SW480 (cell line): Measurements from ENCODE around the gene PSMC5.
"Not testable (repeated sequence)": the region's sequence is repeated elsewhere in the genome, so short reads cannot be mapped to it uniquely, and the experiment has no call there.

ENCODE experiments used
- DNase-seq: peaks from one replicate; pipeline ENCODE4 v3.0.0-alpha.2; 2016; ENCODE audit warnings: low spot score

PSMC5 gene

DNA sequence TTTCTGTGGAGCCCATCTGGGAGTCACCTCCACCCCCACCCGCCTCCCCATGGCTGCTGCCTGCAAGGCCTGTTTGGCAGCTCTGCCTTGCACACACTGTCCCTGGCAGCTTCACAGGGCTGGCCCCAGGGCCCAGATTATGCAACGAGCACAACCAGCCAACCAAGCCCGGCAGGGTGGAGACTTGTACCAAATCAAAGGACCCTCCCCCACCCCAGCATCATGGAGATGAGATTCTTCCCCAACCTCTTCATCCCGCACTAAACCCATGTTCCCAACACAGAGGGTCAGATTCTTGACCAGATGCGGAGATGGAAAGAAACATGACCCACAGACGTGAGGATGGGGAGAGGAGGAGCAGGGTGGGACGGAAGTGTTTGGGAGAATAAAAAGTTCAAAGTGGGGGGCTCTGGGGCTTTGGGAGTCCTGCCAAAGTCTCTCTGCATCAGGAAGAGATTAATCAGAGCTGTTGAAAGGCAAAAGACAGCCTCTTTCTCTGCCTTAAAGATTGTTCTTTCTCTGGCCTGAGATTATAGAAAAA is 11.5 kb downstream of the PSMC5 start:
- DNase-seq, result no peak

DNA sequence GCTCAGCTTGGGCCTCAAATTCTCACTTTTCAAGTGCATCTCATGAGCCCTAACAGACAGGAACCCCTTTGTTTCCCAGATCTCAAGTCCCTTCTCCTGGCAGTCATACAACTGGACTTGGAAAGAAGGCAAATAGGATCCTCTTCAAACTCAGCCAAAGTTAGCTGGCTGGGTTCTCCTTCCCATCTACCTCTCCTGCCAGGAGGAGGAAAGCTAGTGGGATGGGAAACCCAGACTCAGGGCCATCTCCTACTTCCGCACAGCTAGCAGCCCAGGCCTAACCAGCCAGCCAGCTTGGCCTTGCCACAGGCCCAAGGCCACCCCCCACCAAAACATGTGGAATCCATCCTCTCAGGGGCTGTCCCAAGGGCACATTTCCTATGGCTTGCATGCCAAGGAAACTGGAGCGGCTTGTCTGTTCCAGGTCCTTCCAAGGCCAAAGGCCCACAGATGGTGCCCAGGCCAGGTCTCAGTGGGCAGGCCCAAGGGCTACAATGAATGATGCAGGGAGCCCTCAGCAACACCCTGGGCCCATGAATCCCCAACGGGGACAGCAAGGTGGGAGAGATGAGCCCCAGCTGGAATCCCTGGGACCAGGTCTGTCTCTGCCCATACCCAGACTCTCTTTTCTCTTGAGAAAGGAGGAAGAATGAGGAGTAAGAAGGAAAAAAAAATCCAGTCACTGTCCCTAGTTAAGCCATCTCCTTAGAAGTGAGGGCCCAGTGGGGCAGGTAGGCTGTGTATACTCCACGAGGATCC is 13.5 kb downstream of the PSMC5 start:
- DNase-seq, result no peak

DNA sequence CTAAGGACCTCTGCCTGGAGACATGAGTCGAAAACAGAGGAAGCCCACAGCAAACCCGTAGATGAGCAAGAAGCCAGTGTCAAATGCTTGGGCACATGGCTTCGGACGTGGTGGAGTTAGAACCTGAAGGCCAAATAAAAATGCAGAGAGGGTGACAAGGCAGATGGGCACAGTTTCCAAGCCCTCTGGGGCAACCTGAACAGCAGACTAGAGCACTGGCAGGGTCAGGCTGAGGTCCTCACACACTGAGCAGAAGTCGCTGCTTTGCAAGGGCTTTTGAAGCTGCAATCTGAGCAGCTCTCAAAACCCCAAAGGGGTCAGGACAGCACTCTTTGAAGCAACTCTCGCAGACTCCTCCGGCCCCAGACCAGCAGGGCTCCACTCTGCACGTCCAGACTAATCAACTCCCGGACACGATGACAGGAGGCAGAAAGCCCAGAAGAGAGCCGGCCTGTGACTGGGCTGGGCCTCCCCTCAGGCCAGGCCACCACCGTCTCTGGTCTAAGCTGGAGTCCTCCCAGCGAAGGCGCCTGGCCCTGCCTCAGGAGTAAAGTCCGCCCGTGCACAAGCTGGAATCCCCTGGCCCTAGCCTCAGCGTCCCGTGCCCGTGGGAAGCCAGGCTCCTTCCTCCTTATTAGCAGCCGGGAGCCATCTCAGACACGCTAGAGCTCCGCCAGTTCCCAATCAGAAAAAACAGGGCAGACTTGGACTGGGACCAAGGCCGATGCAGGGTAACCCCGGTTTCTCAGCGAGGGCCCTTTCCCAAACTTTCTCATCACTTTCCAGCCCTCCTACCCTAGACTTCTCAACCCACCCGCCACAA is 14.3 kb downstream of the PSMC5 start:
- DNase-seq, result peak; percentile 23

DNA sequence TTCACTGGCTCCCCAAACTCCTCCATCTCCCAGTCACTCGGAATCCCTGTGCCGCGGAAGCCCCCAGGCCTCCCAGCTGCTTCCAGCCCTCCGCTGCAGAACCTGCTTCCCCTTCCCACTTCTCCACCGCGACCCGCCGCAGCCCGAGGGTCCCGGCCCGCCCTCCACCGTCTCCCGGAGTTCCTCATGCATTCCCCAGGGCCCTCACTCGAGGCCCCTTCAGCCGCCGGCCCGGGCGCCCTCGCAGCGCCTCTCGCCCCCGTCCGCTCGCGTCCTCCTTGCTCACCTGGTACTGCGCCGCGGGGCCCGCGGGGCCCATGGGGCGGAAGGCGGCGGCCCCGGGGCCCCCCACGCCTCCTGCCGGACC is 14.9 kb downstream of the PSMC5 start:
- no peak for DNase-seq

DNA sequence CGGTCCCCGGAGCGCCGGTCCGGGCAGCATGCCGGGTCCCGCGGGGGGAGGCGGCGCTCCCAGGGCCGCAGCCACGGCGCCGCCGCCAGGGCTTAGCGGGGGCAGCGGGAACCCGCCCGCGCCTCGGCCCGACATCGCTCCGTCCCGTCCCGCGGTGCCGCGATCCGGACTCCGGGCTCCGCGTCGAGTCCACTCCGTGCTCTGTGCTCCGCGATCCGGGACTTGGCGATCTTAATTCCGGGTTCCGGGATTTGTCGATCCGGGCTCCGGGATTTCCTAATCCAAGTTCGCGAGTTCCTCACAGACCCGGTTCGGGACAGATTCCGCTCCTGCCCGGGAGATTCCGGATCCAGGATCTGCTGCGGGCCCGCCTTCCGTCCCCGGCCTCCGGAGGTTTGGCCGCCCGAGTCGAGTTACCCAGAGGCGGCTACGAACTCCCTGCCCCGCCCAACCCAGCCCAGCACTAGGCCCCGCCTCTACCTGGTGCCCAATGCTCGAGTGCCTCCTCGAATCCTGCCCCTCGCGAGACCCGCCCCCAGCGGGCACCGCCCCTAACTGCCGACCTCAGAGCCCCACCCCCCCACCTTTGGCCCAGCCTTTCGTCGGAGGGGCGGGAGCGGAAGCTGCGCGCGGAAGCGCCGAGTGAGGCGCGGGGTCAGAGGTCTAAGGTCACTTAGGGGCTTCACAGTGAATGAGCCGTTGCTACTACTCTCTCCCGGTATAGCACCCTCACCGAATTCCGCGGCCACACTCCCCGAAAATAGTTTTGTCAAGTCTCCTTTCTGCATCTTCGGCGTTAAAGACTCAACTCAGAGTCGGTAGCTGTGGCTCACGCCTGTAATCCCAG is 15.5 kb downstream of the PSMC5 start, which contains the start of gene SMARCD2:
SMARCD2 (minus strand) TSS at position 146 of the 847 bp plus-strand sequence; CDS start at position 135, 11 bp downstream.
- DNase-seq, result peak; percentile 98

DNA sequence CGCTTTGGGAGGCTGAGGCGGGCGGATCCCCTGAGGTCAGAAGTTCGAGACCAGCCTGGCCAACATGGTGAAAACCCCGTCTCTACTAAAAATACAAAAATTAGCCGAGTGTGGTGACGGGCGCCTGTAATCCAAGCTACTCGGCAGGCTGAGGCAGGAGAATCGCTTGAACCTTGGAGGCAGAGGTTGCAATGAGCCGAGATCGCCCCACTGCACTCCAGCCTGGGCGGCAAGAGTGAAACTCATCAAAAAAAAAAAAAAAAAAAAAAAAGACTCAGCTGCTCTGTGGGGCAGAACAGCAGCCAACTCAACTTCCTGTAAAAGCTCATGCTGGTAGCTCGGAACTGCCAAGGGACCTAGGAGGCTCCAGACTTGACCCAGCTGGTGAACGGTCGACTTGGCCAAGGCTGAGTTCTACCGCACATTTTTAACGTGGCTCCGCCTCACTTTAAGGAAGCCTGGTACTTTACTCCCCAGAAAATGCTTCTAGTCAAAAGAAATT is 16.2 kb downstream of the PSMC5 start:
- not testable (repeated sequence) for DNase-seq

DNA sequence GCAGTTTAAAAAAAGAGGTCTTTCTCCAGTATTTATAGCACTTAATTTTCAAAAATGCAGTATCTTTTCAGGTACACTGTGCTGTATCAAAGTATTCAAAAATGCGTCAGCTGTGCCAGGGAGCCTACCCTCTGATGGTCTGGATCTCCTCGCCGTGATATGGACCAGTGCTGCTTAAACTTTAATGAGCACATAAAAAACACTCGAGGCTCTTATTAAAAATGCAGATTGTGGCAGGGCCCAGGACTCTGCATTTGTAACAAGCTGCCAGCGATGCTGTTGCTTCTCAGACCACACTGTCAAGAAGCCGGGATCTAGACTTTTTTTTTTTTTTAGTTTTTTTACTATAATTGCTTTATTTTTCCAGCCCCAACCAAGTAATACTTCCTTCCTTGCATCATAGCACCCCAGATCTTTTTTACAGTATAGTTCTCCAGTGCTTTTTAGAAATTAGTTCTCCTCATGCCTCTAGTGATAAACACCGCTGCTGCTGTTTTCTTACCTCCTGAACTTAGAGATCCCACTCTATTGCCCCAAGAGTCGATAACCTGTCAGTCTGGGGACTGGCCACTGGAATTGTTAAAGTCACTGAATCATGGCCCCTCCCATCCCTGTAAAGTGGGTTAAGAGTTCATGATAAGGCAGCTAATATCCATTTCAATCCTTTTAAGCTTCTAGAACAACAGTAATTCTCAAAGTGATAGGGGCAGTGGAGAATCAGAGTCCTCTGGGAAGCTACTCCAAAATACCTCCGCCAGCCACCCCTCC is 16.9 kb downstream of the PSMC5 start:
- no peak for DNase-seq

DNA sequence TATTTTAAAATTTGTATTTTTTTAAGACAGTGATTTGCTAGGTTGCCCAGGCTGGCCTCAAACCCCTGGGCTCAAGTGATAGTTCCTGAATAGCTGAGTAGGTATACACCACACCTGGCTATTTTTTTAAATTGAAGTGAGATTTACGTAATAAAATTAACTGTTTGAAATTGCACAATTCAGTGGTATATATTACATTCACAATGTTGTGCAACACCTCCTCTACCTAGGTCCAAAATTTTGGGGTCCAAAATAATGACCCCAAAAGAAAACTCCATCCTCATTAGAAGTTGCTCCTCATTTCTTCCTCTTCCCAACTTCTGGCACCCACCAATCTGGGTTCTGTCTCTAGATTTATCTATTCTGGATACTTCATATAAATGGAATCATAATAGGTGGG is 18.3 kb downstream of the PSMC5 start:
- no peak for DNase-seq

DNA sequence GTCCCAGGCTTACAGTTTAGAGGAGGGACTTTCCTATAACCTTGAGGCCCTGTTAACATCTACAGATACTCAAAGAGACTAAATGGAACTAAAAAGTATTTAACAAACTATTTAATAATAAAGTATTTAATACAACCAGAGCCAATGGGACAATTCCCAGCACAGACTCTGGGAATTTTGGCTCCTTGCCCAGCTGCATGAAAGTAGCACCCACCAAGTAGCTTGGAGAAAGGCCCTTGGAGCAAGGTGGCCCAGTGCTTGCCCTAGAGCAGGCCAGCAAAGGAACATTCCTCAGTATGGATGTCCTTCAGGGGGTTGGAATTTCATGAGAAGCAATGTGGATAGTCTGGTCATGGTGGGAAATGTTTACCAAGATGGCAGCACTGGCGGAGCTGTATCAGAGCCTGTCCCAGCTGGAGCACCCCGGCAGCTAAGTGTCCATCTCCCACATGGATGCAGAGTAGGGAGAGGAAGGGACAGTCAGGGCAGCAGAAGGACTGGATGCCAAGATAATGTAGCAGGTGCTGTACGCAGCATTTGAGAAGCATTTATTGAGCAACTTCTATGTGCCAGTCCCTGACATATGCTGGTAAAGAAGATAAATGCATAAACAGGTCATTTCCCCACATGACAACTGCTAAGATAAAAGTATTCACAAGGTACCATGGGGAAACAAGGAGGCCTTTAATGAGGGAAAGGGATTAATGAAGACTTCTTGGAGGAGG is 20.5 kb downstream of the PSMC5 start:
- DNase-seq, result no peak

DNA sequence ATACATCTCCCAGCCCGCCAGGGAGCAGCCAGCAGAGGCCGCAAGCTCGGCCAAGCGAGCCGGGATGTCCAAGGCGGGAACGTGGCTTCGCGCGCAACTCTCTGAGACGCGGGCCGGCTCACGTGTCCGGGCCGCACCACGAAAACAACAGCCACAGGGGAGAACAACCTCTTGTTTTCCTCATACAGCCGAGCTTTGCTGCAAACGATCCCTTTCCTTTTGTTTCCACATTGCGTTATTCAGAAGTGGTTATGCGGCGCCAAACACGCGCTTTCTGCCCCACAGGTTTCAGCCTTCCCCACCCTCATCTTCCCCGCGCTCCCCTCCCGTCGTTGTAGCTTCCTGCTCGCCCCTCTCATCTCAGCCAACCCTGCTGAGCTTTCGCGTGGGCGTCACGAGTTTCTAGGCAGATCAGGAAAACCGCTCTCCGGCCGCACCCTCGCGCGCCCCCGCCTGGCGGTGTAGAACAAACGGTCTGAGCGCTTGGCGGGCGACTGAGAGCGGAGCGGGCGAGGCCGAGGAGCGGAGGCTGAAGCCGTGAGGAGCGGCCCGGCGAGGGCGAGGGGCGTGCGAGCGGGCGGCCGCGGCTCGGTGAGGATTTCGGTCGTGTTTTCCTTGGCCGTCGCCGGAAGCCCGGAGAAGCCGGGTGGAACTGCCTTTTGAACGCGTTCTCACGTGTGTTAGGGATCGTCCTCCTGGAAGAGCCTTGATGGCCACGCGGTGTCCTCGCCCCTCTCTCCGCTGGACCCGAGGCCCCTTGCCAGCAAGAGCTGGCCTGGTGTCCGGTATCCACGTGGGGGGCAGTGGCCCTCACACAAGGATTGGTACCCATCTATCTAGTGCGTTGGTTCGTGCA is 21.8 kb downstream of the PSMC5 start:
- DNase-seq, result peak; percentile 95

DNA sequence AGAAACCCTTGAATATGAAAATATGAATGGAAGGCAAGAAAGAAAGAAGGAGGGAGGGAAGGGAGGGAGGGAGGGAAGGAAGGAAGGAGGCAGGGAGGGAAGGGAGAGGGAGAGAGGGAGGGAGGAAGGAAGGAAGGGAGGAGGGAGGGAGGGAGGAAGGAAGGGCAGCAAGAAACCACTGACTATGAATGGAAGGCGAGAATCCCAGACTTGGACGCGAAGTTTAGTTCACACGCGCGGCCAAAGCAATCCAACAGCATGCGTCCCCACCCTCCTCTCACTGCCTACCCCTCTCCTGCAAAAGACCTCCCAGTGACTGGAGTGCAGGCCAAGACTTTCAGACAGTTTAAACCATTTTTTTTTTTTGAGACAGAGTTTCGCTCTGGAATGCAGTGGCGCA is 23.2 kb downstream of the PSMC5 start:
- DNase-seq, result no peak

DNA sequence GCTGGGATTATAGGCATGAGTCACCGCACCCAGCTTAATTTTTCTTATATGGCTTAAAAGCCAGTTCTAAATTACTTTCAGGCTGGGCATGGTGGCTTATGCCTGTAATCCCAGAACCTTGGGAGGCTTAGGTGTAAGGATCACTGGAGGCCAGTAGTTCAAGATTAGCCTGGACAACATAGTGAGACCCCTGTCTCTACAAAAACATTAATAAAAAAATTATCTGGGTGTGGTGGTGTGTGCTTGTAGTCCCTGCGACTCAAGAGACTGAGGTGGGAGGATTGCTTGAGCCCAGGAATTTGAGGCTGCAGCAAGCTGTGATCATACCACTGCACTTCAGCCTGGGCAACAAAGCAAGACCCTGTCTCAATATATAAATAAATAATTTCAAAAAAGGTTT is 26.0 kb downstream of the PSMC5 start:
- DNase-seq, result no peak

DNA sequence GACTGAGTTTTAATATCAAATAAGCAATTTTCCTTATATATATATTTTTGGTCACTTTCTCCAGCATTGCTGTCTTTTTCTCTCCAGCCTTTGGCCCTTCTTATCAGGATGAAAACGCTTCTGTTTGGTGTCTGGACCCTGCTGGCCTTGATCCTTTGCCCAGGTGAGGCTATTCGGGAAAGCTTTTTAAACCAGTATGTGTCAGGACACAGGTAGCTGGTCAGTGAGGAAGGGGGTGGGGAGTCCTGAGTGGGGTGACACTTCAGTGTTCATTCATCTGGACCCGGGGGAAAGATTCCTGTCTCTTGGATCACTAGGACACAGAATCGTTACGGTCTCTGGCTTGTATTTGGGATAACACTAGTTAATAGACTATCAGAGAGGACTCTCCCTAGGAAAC is 27.5 kb downstream of the PSMC5 start:
- DNase-seq, result no peak

DNA sequence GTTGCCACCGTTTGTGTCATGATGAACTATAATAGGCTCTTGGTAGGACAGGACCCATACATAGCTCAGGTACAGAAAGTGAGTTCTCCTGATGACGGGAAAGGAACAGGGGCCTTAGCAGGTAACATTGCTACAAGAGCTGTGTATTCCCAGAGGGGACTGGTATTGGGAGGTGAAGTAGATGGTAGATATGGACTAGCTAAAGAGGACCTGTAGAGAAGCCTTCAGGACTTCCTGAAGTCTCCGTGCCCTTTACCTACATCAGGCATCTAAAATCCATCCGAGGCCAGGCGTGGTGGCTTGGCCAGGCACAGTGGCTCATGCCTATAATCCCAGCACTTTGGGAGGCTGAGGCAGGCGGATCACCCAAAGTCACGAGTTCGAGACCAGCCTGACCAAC is 28.0 kb downstream of the PSMC5 start:
- DNase-seq, result no peak

DNA sequence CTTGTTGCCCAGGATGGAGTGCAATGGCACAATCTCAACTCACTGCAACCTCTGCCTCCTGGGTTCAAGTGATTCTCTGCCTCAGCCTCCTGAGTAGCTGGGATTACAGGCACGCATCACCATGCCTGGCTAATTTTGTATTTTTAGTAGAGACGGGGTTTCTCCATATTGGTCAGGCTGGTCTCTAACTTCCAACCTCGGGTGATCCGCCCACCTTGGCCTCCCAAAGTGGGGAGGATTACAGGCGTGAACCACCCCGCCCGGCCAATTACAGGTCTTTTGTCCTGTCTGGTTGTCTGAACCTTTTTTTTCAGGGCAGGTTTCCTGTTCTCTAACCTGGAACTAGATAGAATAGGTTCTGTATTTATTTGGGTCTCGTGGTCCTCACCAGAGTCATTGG is 29.2 kb downstream of the PSMC5 start:
- DNase-seq, result not testable (repeated sequence)

DNA sequence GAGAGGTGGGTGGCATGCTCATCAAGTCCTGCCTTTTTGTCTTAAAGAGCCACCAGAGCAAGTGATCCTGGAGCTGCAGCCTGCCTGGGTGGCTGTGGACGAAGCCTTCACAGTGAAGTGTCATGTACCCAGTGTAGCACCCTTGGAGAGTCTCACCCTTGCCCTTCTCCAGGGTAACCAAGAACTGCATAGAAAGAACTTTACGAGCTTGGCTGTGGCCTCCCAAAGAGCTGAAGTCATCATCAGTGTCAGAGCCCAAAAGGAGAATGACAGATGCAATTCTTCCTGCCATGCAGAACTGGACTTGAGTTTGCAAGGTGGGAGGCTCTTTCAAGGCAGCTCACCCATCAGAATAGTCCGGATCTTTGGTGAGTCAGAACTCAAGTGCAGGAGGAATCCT is 32.0 kb downstream of the PSMC5 start:
- no peak for DNase-seq

DNA sequence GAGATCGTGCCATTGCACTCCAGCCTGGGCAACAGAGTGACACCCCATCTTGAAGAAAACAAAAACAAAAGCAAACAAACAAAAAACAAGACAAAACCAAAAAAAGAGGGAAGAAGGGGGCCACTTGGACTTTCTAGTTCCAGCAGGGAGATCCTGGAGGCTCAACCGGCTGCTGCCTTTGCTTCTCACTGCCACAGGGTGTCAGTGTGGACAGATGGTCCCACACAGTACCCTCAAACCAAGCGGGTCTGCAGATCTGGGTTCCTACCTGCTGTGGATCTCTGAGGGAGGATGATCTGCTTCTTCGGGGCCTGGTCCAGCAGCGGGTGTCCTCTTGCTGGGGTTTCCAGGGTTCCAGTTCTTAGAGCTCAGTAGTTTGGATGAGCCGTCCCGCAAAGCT is 39.4 kb downstream of the PSMC5 start:
- not testable (repeated sequence) for DNase-seq

DNA sequence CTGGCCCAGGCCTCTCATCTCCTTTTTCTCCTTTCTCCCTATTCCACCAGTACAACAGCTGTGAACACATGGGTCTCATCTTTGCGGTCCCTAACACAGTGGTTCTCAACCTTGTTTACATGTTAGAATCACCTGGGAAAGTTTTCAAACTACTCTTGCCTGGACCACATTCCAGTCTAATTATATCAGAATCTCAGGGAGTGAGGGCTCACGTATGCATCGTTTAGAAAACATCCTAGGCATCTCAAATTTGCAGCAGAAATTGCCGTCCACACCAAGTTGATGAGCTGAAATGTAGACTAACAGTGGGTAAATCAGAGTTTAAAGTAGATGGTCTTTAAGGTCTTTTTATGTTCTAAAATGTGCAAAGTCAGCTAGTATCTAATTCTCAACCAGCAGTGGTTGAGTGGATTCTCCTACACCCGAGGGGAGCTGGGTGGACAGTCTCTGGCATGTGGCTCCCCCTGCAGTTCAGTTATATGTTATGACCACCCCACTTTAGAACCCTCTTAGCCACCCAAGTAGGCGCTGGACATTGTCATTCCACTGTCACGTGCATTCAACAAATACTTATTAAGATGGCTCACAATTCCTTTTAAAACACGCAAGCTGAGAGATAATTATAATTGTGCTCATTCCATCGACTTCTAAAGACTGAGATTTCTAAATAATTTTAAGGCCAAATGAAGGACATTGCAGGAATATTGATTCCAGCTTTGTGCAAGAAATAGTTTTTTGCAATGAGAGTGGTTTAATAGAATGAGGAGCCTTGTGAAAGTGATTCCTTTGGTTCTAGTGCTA is 42.5 kb downstream of the PSMC5 start:
- not testable (repeated sequence) for DNase-seq

DNA sequence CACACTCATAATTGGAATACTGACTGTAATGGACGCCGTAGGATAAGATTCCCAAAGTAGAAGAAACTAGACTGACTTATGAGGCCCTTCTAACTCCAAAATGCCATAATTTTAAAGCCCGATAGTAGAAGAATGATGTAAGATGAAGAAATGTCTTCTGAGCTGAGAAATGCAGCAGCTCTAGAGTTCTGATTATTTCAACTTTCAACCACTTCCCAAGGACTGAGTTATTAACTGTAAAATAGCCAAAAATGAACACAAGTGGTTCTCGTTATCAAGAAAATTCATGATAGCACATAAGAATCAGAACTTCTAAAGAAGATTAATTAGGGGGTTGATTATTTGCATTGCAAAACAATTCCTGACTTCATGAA is 43.0 kb downstream of the PSMC5 start:
- not testable (repeated sequence) for DNase-seq
